ENCODE results near the gene SLC13A4.
"Not testable (repeated sequence)": the region's sequence is repeated elsewhere in the genome, so short reads cannot be mapped to it uniquely, and the experiment has no call there.

The SLC13A4 gene

DNA sequence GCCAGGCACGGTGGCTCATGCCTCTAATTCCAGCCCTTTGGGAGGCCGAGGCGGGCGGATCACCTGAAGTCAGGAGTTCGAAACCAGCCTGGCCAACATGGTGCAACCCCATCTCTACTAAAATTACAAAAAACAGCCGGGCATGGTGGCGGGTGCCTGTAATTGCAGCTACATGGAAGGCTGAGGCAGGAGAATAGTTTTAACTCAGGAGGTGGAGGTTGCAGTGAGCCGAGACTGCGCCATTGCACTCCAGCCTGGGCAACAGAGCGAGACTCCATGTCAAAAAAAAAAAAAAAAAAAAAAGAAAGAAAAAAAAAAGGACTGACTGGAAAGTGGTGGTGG, 9.3 kb upstream of the SLC13A4 start:
- H3K9me3 Mint-ChIP-seq; H3K4me1 Mint-ChIP-seq (ENCODE audit: low read depth); H3K27me3 Mint-ChIP-seq (ENCODE audit: low read depth); H3K36me3 Mint-ChIP-seq (ENCODE audit: low read depth); H3K4me3 Mint-ChIP-seq; H3K27ac Mint-ChIP-seq: not testable (repeated sequence)

GRCh38 chr7:135736586-135737305, 8.8 kb upstream of the SLC13A4 start:
- H3K4me3 Mint-ChIP-seq, result no peak overlapping the region
- H3K36me3 Mint-ChIP-seq (ENCODE audit: low read depth), result no peaks in the 10 kb centered on the region
- no peaks in the 10 kb centered on the region for H3K4me1 Mint-ChIP-seq (ENCODE audit: low read depth)
- no peak overlapping the region for H3K27ac Mint-ChIP-seq
- no peaks in the 10 kb centered on the region for H3K27me3 Mint-ChIP-seq (ENCODE audit: low read depth)
- no peaks in the 10 kb centered on the region for H3K9me3 Mint-ChIP-seq

DNA sequence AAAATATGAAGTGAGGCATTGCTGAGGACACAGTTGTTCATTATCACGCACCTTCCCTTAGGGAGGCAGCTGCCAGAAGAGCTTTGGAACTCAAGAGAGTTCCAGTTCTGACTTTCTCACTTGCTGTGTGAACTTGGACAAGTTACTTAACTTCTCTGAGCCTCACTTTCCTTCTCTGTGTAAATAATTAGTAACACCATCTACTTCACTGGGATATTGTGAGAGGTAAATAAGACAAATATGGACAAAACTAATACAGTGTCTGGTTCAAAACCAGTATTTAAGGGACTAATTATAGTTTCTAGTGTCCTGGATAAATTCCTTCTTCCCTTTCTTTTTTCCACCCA, 6.3 kb upstream of the SLC13A4 start:
- no peak overlapping the region for H3K27ac Mint-ChIP-seq
- H3K27me3 Mint-ChIP-seq (ENCODE audit: low read depth), result no peaks in the 10 kb centered on the region
- no peak overlapping the region for H3K4me3 Mint-ChIP-seq
- no peaks in the 10 kb centered on the region for H3K4me1 Mint-ChIP-seq (ENCODE audit: low read depth)
- H3K36me3 Mint-ChIP-seq (ENCODE audit: low read depth), result no peaks in the 10 kb centered on the region
- H3K9me3 Mint-ChIP-seq, result no peaks in the 10 kb centered on the region

DNA sequence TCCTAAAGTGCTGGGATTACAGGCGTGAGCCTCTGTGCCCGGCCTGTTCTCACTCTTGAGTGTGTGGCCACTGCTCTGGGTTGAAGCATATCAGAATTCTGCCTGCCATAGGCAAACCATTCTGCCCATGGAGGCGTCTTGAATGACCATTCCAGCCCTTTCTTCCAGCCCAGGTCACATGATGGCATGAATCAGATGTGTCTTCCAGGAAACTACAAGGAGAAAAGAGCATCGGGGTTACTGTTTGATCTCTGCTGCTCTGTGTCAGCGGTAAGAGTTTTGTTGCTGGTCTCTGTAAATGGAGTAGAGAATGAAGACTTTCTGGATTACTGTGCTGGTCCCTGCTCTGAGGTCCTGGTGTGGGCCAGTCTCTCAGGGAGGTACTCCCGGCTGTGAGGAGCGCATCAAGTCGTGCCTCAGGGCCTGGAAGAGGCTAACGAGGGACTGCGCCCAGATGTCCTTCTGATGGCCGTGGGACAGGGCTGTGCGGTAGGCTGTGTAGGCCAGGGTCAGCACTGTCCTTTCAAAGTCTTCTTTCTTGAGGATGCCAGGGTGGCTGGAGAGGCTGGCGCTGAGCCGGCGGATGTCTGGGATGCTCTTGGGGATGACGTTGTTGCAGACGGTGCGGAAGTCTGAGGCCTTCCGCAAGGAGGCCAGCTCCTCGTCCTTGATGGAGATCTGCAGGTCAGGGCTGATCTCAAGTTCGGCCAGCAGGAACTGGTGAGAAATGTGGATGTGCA, 5.8 kb upstream of the SLC13A4 start:
- Mint-ChIP-seq H3K9me3 (no peaks in the 10 kb centered on the region), H3K27ac (no peak overlapping the region), H3K27me3 (ENCODE audit: low read depth) (no peaks in the 10 kb centered on the region), H3K36me3 (ENCODE audit: low read depth) (no peaks in the 10 kb centered on the region), H3K4me3 (no peak overlapping the region), H3K4me1 (ENCODE audit: low read depth) (no peaks in the 10 kb centered on the region)

DNA sequence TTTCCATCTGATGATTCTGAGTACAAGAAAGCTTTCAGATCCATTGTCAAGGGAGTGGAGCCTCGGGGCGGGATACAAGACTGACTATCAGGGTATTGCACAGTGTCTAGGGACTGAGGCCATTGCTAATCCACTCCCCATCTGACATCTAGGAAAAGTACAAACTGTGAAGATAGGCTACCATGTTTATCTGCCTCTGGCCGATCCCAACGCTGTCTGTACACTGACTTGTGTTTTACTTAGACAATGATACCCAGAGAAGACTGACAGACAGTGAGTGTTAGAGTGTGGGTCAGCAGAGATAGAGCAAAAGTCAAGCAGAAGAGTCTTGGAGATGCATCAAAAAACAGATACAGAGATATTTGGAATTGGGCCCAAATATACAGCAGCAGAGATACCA, 3.1 kb upstream of the SLC13A4 start:
- Mint-ChIP-seq H3K36me3 (ENCODE audit: low read depth) (no peaks in the 10 kb centered on the region), H3K9me3 (no peaks in the 10 kb centered on the region), H3K27me3 (ENCODE audit: low read depth) (no peaks in the 10 kb centered on the region), H3K4me1 (ENCODE audit: low read depth) (no peaks in the 10 kb centered on the region), H3K27ac (no peak overlapping the region), H3K4me3 (no peak overlapping the region)

DNA sequence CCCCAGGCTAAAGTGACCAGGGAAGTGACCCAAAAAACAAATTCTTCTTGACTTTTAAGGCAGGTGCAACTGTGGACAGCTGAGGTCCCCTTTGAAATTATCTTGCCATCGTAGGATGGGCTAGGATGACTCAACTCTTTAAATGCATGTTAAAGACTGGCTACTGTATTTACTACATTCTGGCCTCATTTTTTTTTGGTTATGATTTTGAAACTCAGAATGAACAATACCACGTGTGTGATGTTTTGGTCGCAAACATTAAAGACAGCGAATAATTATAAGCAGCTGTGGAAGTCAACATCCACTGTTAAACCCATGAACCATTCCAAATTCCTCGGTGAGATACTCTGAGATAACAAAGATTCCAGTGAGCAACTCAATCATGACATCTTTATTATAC, 1.2 kb upstream of the SLC13A4 start:
- Mint-ChIP-seq H3K27me3 (ENCODE audit: low read depth) (no peaks in the 10 kb centered on the region), H3K36me3 (ENCODE audit: low read depth) (no peaks in the 10 kb centered on the region), H3K27ac (no peak overlapping the region), H3K9me3 (no peaks in the 10 kb centered on the region), H3K4me1 (ENCODE audit: low read depth) (no peaks in the 10 kb centered on the region), H3K4me3 (no peak overlapping the region)

- Mint-ChIP-seq H3K27me3 (ENCODE audit: low read depth) (no peaks in the 10 kb centered on the region), H3K36me3 (ENCODE audit: low read depth) (no peaks in the 10 kb centered on the region), H3K27ac (no peak overlapping the region), H3K4me3 (no peak overlapping the region), H3K9me3 (no peaks in the 10 kb centered on the region), H3K4me1 (ENCODE audit: low read depth) (no peaks in the 10 kb centered on the region)
Observed at GRCh38 chr7:135726911-135727673, 894 bp downstream of the SLC13A4 start.

DNA sequence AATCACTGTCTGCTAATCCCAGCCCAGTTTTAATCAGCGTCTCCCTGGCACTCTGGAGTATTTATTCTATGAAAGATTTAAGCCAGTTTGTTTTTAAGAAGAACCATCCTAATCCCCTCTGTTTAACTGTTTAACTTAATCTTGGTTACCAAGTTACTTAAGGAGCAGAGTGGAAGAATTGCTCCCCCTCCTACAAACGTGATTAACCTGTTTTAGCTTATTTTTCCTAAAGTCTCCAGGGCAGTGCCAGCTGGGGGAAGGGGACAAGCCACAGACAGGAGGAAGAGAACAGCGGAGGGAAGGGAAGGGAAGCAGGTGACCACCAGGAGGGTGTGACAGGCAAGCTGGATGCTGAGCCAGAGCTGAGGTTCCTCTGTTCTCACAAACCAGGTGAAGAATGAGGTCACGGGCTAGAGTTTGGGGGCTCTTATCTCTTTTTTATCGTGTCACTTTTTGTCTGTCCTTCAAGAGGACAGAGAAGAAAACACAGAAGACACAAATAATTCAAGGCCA, 1.7 kb downstream of the SLC13A4 start:
- peaks cover 3% of the 10 kb centered on the region for H3K27me3 Mint-ChIP-seq (ENCODE audit: low read depth)

DNA sequence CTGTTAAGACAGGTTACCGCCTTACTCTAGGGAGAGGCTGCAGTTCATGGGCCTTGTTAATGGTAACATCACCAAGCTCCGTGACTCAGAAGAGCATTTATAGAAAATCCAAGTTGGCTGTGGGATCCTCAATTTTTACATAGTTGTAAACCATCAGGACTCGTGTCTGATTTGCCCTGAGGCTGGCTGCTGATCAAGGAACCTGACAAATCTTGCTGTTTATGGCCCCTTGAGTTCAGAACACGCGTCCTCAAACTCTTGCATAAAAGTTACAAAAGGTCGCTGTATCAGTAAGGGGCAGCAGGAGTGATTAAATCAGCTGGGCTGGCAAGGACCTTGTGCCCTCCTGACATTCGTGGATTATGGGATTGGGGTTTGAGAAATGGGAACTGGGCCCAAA, 4.6 kb downstream of the SLC13A4 start:
- H3K9me3 Mint-ChIP-seq, result no peaks in the 10 kb centered on the region
- no peak overlapping the region for H3K4me3 Mint-ChIP-seq
- no peak overlapping the region for H3K27ac Mint-ChIP-seq
- no peaks in the 10 kb centered on the region for H3K36me3 Mint-ChIP-seq (ENCODE audit: low read depth)
- H3K27me3 Mint-ChIP-seq (ENCODE audit: low read depth), result peaks cover 17% of the 10 kb centered on the region
- H3K4me1 Mint-ChIP-seq (ENCODE audit: low read depth), result no peaks in the 10 kb centered on the region

More for the DNA sequence above, 1.7 kb downstream of the SLC13A4 start:
- no peaks in the 10 kb centered on the region for H3K9me3 Mint-ChIP-seq
- H3K36me3 Mint-ChIP-seq (ENCODE audit: low read depth), result no peaks in the 10 kb centered on the region
- H3K27ac Mint-ChIP-seq, result no peak overlapping the region
- no peaks in the 10 kb centered on the region for H3K4me1 Mint-ChIP-seq (ENCODE audit: low read depth)
- H3K4me3 Mint-ChIP-seq, result no peak overlapping the region

DNA sequence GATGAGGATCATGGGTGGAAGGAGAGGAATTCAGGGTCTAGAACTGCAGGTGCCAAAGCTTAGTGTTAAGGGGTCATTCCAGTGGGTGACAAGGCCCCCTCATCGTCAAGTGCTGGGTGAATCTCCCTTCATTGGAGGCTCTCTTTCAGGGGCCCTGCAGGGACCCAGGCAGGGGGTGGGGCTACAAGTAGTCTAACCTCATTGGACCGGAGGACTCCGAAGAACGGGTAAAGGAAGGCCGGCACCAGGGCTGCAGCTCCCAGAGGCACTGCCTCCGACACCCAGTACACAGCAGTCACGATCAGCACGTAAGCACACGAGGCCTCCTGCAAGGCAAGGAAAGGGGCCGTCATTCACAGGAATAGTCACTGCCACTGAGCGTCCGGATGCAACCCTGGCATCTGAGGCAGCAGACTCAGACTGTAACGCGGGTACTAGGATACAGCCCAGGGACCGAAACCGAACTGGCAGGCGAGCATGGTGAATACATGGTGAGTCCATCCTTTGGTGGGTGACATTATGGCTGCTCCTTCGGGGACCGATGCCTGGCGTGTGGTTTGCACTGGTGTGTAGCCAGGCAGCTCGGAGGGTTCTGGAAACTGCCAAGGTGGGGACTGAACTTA, 6.7 kb downstream of the SLC13A4 start:
- Mint-ChIP-seq H3K27me3 (ENCODE audit: low read depth) (peaks cover 17% of the 10 kb centered on the region), H3K9me3 (no peaks in the 10 kb centered on the region), H3K27ac (no peak overlapping the region), H3K4me3 (no peak overlapping the region), H3K4me1 (ENCODE audit: low read depth) (no peaks in the 10 kb centered on the region), H3K36me3 (ENCODE audit: low read depth) (no peaks in the 10 kb centered on the region)

DNA sequence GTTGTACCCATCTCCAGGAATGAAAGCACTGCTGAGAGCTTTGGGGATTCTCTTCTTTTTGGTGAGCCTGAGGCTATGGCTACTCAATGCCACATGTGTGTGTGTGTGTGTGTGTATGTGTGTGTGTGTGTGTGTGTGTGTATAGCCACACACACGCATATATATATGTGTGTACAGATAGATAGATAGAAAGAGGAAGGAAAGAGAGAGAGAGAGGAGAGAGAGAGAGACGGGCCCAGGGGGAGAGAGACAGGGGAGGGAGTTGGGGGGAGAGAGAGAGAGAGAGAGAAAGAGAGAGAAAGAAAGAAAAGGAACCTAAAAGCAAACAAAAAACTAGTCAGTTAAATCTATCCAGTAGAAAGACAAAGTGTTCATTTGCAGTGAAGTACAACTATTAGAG, 8.3 kb downstream of the SLC13A4 start:
- Mint-ChIP-seq H3K4me3 (no peak overlapping the region), H3K27ac (no peak overlapping the region), H3K36me3 (ENCODE audit: low read depth) (no peaks in the 10 kb centered on the region), H3K9me3 (no peaks in the 10 kb centered on the region), H3K27me3 (ENCODE audit: low read depth) (peaks cover 17% of the 10 kb centered on the region), H3K4me1 (ENCODE audit: low read depth) (no peaks in the 10 kb centered on the region)

- no peaks in the 10 kb centered on the region for H3K36me3 Mint-ChIP-seq (ENCODE audit: low read depth)
- no peaks in the 10 kb centered on the region for H3K9me3 Mint-ChIP-seq
- H3K4me3 Mint-ChIP-seq, result no peak overlapping the region
- no peak overlapping the region for H3K27ac Mint-ChIP-seq
- no peaks in the 10 kb centered on the region for H3K4me1 Mint-ChIP-seq (ENCODE audit: low read depth)
- peaks cover 17% of the 10 kb centered on the region for H3K27me3 Mint-ChIP-seq (ENCODE audit: low read depth)
Observed at GRCh38 chr7:135718794-135719437, 9.1 kb downstream of the SLC13A4 start.

DNA sequence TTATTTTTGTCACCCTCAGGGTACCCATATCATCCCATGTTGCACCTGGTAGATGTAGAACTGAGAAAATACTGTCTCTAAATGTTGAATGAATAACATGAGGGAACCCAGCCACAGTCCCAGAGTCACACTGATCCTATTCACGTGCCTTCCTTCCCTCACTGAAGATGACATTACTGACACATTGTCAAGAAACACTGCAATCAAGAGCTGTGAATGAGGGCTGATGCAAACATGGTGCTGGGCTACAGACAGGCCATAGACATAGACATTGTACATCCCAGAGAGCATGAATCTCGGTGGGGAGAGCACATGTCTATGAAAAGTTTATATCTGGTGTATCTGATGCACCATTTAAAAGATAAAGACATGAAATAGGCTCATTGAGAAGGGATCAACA, 9.8 kb downstream of the SLC13A4 start:
- no peaks in the 10 kb centered on the region for H3K9me3 Mint-ChIP-seq
- no peaks in the 10 kb centered on the region for H3K4me1 Mint-ChIP-seq (ENCODE audit: low read depth)
- H3K4me3 Mint-ChIP-seq, result no peak overlapping the region
- H3K36me3 Mint-ChIP-seq (ENCODE audit: low read depth), result no peaks in the 10 kb centered on the region
- peaks cover 17% of the 10 kb centered on the region for H3K27me3 Mint-ChIP-seq (ENCODE audit: low read depth)
- no peak overlapping the region for H3K27ac Mint-ChIP-seq

GRCh38 chr7:135717693-135718092, 10.3 kb downstream of the SLC13A4 start:
- Mint-ChIP-seq H3K27me3 (ENCODE audit: low read depth) (peaks cover 17% of the 10 kb centered on the region), H3K4me3 (no peak overlapping the region), H3K27ac (no peak overlapping the region), H3K9me3 (no peaks in the 10 kb centered on the region), H3K4me1 (ENCODE audit: low read depth) (no peaks in the 10 kb centered on the region), H3K36me3 (ENCODE audit: low read depth) (no peaks in the 10 kb centered on the region)
